Activated CD8-positive, alpha-beta memory T cell treated with anti-CD3 and anti-CD28 coated beads, Interleukin-2, amount 10 ng/mL, durations not matched to agents 7 days and 5 days (primary cell): ENCODE results near the gene HERPUD2. TPM values are rescaled to one million over a fixed set of nuclear protein-coding genes. Genes with fewer than 3 reads are reported as not detected.
A peak's percentile ranks its signal among the peaks of the same experiment; 100 is the strongest.

ENCODE experiments used
- ATAC-seq: fragments of 150-1000 bp; cut with Tn5 transposase; one replicate; pipeline ENCODE4 v1.10.0; 2021; ENCODE audit warnings: moderate library complexity
- CTCF ChIA-PET: fragments of 350-600 bp; sonication (Branson Sonifier 250); formaldehyde crosslinking; loops from one replicate; lab custom pipeline; 2021; ENCODE audit warnings: antibody characterized with exemption; lab: Charles Lee
- DNase-seq: peaks from one replicate; pipeline ENCODE4 v3.0.0-alpha.2; 2020
- H3K27ac Mint-ChIP-seq: one replicate; pipeline ENCODE4 v1.8.0; 2021; ENCODE audit warnings: mild to moderate bottlenecking, mixed read lengths
- H3K27me3 Mint-ChIP-seq: one replicate; pipeline ENCODE4 v1.8.0; 2021; ENCODE audit warnings: mixed read lengths
- H3K36me3 Mint-ChIP-seq: one replicate; pipeline ENCODE4 v1.8.0; 2021; ENCODE audit warnings: mild to moderate bottlenecking, mixed read lengths
- H3K4me1 Mint-ChIP-seq: one replicate; pipeline ENCODE4 v1.8.0; 2021; ENCODE audit warnings: mixed read lengths
- H3K4me3 Mint-ChIP-seq: one replicate; pipeline ENCODE4 v1.8.0; 2021; ENCODE audit warnings: mild to moderate bottlenecking, moderate library complexity, mixed read lengths
- H3K9me3 Mint-ChIP-seq: one replicate; pipeline ENCODE4 v1.8.0; 2022; ENCODE audit warnings: low read depth, mixed read lengths
- total RNA-seq, 2 experiments: library from RNA; stranded (reverse); gene quantifications; one replicate each; pipeline ENCODE4 v1.2.3, GENCODE V29; 2021

Gene HERPUD2
- total RNA-seq, 2 experiments from 2014 or later = 47.0 to 49.4 TPM

- H3K27ac Mint-ChIP-seq = peak overlapping the region; percentile 51
- DNase-seq = peak; percentile 68
- peaks cover 57% of the 10 kb centered on the region for H3K4me1 Mint-ChIP-seq
- H3K9me3 Mint-ChIP-seq = peaks cover 2% of the 10 kb centered on the region
- peak; percentile 70 for ATAC-seq
- CTCF ChIA-PET = interaction anchor here (0.8 to 7.2 kb wide), 4 partner anchors 11 to 76 kb away, joined by 3 to 70 read pairs (median 32); partner anchors contain the start of gene HERPUD2
- peaks cover 8% of the 10 kb centered on the region for H3K36me3 Mint-ChIP-seq
- H3K4me3 Mint-ChIP-seq = no peak overlapping the region
- H3K27me3 Mint-ChIP-seq = no peaks in the 10 kb centered on the region
Observed at GRCh38 chr7:35722054-35722849, 27.3 kb upstream of the HERPUD2 start.

- Mint-ChIP-seq H3K36me3 (peaks cover 8% of the 10 kb centered on the region), H3K4me3 (no peak overlapping the region), H3K9me3 (peaks cover 2% of the 10 kb centered on the region), H3K27me3 (no peaks in the 10 kb centered on the region), H3K27ac (no peak overlapping the region), H3K4me1 (peaks cover 47% of the 10 kb centered on the region)
- CTCF ChIA-PET = no interaction called here
- DNase-seq (no peak), ATAC-seq (no peak)
Observed at GRCh38 chr7:35721288-35721687, 26.4 kb upstream of the HERPUD2 start.

- H3K36me3 Mint-ChIP-seq = peaks cover 8% of the 10 kb centered on the region
- H3K27me3 Mint-ChIP-seq = no peaks in the 10 kb centered on the region
- peaks cover 2% of the 10 kb centered on the region for H3K9me3 Mint-ChIP-seq
- ATAC-seq (no peak), DNase-seq (no peak)
- CTCF ChIA-PET = no interaction called here
- no peak overlapping the region for H3K4me3 Mint-ChIP-seq
- H3K27ac Mint-ChIP-seq = no peak overlapping the region
- peaks cover 47% of the 10 kb centered on the region for H3K4me1 Mint-ChIP-seq
Observed at GRCh38 chr7:35720849-35721248, 25.9 kb upstream of the HERPUD2 start.

- peaks cover 41% of the 10 kb centered on the region for H3K4me1 Mint-ChIP-seq
- H3K9me3 Mint-ChIP-seq = peaks cover 2% of the 10 kb centered on the region
- no peak overlapping the region for H3K27ac Mint-ChIP-seq
- DNase-seq = no peak
- H3K36me3 Mint-ChIP-seq = peaks cover 8% of the 10 kb centered on the region
- no peak overlapping the region for H3K4me3 Mint-ChIP-seq
- no peaks in the 10 kb centered on the region for H3K27me3 Mint-ChIP-seq
- ATAC-seq = no peak
- CTCF ChIA-PET = interaction anchor here (1.0 kb wide), 1 partner anchor 10 kb away, joined by 3 read pairs; no protein-coding TSS in a partner anchor
Observed at GRCh38 chr7:35720032-35720431, 25.1 kb upstream of the HERPUD2 start.

GRCh38 chr7:35718047-35718446 is 23.1 kb upstream of the HERPUD2 start:
- CTCF ChIA-PET = no interaction called here
- peaks cover 27% of the 10 kb centered on the region for H3K4me1 Mint-ChIP-seq
- no peak overlapping the region for H3K4me3 Mint-ChIP-seq
- H3K36me3 Mint-ChIP-seq = peaks cover 3% of the 10 kb centered on the region
- DNase-seq (no peak), ATAC-seq (no peak)
- H3K9me3 Mint-ChIP-seq = no peaks in the 10 kb centered on the region
- H3K27ac Mint-ChIP-seq = no peak overlapping the region
- H3K27me3 Mint-ChIP-seq = no peaks in the 10 kb centered on the region

GRCh38 chr7:35717516-35717915 is 22.6 kb upstream of the HERPUD2 start:
- H3K27ac Mint-ChIP-seq = no peak overlapping the region
- DNase-seq = no peak
- no peaks in the 10 kb centered on the region for H3K36me3 Mint-ChIP-seq
- H3K27me3 Mint-ChIP-seq = no peaks in the 10 kb centered on the region
- ATAC-seq = no peak
- H3K9me3 Mint-ChIP-seq = no peaks in the 10 kb centered on the region
- H3K4me1 Mint-ChIP-seq = peaks cover 22% of the 10 kb centered on the region
- CTCF ChIA-PET = interaction anchor here (3.0 kb wide), 1 partner anchor 10 kb away, joined by 10 read pairs; no protein-coding TSS in a partner anchor
- H3K4me3 Mint-ChIP-seq = no peak overlapping the region

- Mint-ChIP-seq H3K4me1 (peaks cover 17% of the 10 kb centered on the region), H3K9me3 (no peaks in the 10 kb centered on the region), H3K4me3 (no peak overlapping the region), H3K27ac (no peak overlapping the region), H3K27me3 (no peaks in the 10 kb centered on the region), H3K36me3 (no peaks in the 10 kb centered on the region)
- DNase-seq (no peak), ATAC-seq (no peak)
- CTCF ChIA-PET = interaction anchor here (1.6 to 3.0 kb wide), 2 partner anchors 8 to 10 kb away, joined by 4 to 10 read pairs; no protein-coding TSS in a partner anchor
Observed at GRCh38 chr7:35717013-35717412, 22.1 kb upstream of the HERPUD2 start.

- H3K9me3 Mint-ChIP-seq = no peaks in the 10 kb centered on the region
- H3K36me3 Mint-ChIP-seq = no peaks in the 10 kb centered on the region
- H3K4me1 Mint-ChIP-seq = peaks cover 10% of the 10 kb centered on the region
- DNase-seq = no peak
- no peaks in the 10 kb centered on the region for H3K27me3 Mint-ChIP-seq
- H3K27ac Mint-ChIP-seq = no peak overlapping the region
- H3K4me3 Mint-ChIP-seq = no peak overlapping the region
- no peak for ATAC-seq
- CTCF ChIA-PET = interaction anchor here (1.6 to 3.0 kb wide), 2 partner anchors 9 to 11 kb away, joined by 4 to 10 read pairs; no protein-coding TSS in a partner anchor
Observed at GRCh38 chr7:35716038-35716803, 21.3 kb upstream of the HERPUD2 start.

GRCh38 chr7:35714862-35715261 is 19.9 kb upstream of the HERPUD2 start:
- DNase-seq = no peak
- ATAC-seq = no peak
- Mint-ChIP-seq H3K4me3 (no peak overlapping the region), H3K36me3 (no peaks in the 10 kb centered on the region), H3K4me1 (peaks cover 17% of the 10 kb centered on the region), H3K9me3 (no peaks in the 10 kb centered on the region), H3K27me3 (peaks cover 5% of the 10 kb centered on the region), H3K27ac (no peak overlapping the region)
- CTCF ChIA-PET = interaction anchor here (3.0 kb wide), 1 partner anchor 13 kb away, joined by 10 read pairs; no protein-coding TSS in a partner anchor

GRCh38 chr7:35714407-35714806 is 19.5 kb upstream of the HERPUD2 start:
- H3K36me3 Mint-ChIP-seq = peaks cover 2% of the 10 kb centered on the region
- DNase-seq (no peak), ATAC-seq (no peak)
- CTCF ChIA-PET = interaction anchor here (3.0 to 3.3 kb wide), 2 partner anchors 13 to 19 kb away, joined by 8 to 10 read pairs; no protein-coding TSS in a partner anchor
- H3K27me3 Mint-ChIP-seq = peaks cover 7% of the 10 kb centered on the region
- no peaks in the 10 kb centered on the region for H3K9me3 Mint-ChIP-seq
- no peak overlapping the region for H3K4me3 Mint-ChIP-seq
- no peak overlapping the region for H3K27ac Mint-ChIP-seq
- H3K4me1 Mint-ChIP-seq = peaks cover 21% of the 10 kb centered on the region

GRCh38 chr7:35712563-35713226 is 17.8 kb upstream of the HERPUD2 start:
- Mint-ChIP-seq H3K27ac (no peak overlapping the region), H3K4me3 (no peak overlapping the region), H3K4me1 (peaks cover 32% of the 10 kb centered on the region), H3K36me3 (peaks cover 2% of the 10 kb centered on the region), H3K9me3 (no peaks in the 10 kb centered on the region), H3K27me3 (peaks cover 8% of the 10 kb centered on the region)
- DNase-seq = no peak
- CTCF ChIA-PET = interaction anchor here (1.3 to 5.3 kb wide), 7 partner anchors 10 to 194 kb away, joined by 3 to 61 read pairs (median 4); partner anchors contain the start of gene SEPTIN7
- ATAC-seq = no peak

GRCh38 chr7:35707422-35707821 is 12.5 kb upstream of the HERPUD2 start:
- Mint-ChIP-seq H3K9me3 (no peaks in the 10 kb centered on the region), H3K36me3 (peaks cover 2% of the 10 kb centered on the region), H3K4me3 (no peak overlapping the region), H3K4me1 (peaks cover 32% of the 10 kb centered on the region), H3K27ac (no peak overlapping the region), H3K27me3 (peaks cover 8% of the 10 kb centered on the region)
- CTCF ChIA-PET = interaction anchor here (0.8 to 7.4 kb wide), 4 partner anchors 11 to 93 kb away, joined by 4 to 59 read pairs (median 8); partner anchors contain the start of genes HERPUD2 and SEPTIN7
- no peak for DNase-seq
- ATAC-seq = no peak
